Neural progenitor cell (in vitro differentiated cells): ENCODE data around the gene RBFOX2.
"Not testable (repeated sequence)": the region's sequence is repeated elsewhere in the genome, so short reads cannot be mapped to it uniquely, and the experiment has no call there.

Experiments used
- EZH2 ChIP-seq: fragments of 200-600 bp; sonication (generic); IDR thresholded peaks from 2 replicates; pipeline ENCODE4 v1.6.1; 2017; ENCODE audit warnings: antibody characterized with exemption, mild to moderate bottlenecking, moderate library complexity
- EZH2phosphoT487 ChIP-seq: fragments of 200-600 bp; sonication (generic); IDR thresholded peaks from 2 replicates; pipeline ENCODE4 v1.6.1; 2017; ENCODE audit warnings: antibody characterized with exemption
- TF ChIP-seq, protein P1 (sequence below): fragments of 200-600 bp; sonication (generic); IDR thresholded peaks from 2 replicates; pipeline ENCODE4 v1.5.1; 2017; ENCODE audit warnings: antibody characterized with exemption, mild to moderate bottlenecking

GRCh38 chr22:36070645-36071044 is 42.0 kb upstream of the RBFOX2 start:
- TF ChIP-seq, protein P1, sequence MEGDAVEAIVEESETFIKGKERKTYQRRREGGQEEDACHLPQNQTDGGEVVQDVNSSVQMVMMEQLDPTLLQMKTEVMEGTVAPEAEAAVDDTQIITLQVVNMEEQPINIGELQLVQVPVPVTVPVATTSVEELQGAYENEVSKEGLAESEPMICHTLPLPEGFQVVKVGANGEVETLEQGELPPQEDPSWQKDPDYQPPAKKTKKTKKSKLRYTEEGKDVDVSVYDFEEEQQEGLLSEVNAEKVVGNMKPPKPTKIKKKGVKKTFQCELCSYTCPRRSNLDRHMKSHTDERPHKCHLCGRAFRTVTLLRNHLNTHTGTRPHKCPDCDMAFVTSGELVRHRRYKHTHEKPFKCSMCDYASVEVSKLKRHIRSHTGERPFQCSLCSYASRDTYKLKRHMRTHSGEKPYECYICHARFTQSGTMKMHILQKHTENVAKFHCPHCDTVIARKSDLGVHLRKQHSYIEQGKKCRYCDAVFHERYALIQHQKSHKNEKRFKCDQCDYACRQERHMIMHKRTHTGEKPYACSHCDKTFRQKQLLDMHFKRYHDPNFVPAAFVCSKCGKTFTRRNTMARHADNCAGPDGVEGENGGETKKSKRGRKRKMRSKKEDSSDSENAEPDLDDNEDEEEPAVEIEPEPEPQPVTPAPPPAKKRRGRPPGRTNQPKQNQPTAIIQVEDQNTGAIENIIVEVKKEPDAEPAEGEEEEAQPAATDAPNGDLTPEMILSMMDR, result not testable (repeated sequence)
- TF ChIP-seq EZH2, EZH2phosphoT487: not testable (repeated sequence)
